GM20000 (cell line): ENCODE results near the gene AGAP5.
"Not testable (repeated sequence)": the region's sequence is repeated elsewhere in the genome, so short reads cannot be mapped to it uniquely, and the experiment has no call there.

Source experiments
- DNase-seq: peaks from one replicate; pipeline ENCODE4 v3.0.0; 2012; ENCODE audit warnings: low spot score
- TF ChIP-seq, protein P1 (sequence below): IDR thresholded peaks from 2 replicates; pipeline ENCODE4 v1.5.1; 2012; ENCODE audit warnings: mild to moderate bottlenecking, control low read depth; ENCODE audit errors: extremely low read depth, missing control alignments

AGAP5 gene

GRCh38 chr10:73717556-73717955, 19.6 kb upstream of the AGAP5 start:
- DNase-seq, result peak; percentile 43
- TF ChIP-seq, protein P1, sequence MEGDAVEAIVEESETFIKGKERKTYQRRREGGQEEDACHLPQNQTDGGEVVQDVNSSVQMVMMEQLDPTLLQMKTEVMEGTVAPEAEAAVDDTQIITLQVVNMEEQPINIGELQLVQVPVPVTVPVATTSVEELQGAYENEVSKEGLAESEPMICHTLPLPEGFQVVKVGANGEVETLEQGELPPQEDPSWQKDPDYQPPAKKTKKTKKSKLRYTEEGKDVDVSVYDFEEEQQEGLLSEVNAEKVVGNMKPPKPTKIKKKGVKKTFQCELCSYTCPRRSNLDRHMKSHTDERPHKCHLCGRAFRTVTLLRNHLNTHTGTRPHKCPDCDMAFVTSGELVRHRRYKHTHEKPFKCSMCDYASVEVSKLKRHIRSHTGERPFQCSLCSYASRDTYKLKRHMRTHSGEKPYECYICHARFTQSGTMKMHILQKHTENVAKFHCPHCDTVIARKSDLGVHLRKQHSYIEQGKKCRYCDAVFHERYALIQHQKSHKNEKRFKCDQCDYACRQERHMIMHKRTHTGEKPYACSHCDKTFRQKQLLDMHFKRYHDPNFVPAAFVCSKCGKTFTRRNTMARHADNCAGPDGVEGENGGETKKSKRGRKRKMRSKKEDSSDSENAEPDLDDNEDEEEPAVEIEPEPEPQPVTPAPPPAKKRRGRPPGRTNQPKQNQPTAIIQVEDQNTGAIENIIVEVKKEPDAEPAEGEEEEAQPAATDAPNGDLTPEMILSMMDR, result no peak

DNA sequence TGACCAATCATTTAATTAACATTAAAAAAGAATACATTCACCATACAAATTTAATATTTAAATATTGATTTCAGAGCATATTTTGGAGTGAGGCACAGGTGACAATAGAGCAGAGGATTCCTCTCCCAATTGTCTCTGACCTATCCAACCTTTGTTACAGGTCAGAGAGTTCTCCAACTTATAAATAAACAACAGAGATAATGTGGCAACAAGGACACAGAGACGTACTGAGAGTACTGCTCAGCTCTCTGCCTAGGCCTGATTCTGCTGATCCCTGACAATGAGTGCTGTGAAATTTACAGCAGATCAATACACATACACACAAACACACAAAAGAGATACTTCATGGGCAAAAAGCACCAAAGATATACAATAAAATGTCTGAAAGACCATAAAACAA, 18.3 kb upstream of the AGAP5 start:
- TF ChIP-seq, protein P1, result no peak
- no peak for DNase-seq

DNA sequence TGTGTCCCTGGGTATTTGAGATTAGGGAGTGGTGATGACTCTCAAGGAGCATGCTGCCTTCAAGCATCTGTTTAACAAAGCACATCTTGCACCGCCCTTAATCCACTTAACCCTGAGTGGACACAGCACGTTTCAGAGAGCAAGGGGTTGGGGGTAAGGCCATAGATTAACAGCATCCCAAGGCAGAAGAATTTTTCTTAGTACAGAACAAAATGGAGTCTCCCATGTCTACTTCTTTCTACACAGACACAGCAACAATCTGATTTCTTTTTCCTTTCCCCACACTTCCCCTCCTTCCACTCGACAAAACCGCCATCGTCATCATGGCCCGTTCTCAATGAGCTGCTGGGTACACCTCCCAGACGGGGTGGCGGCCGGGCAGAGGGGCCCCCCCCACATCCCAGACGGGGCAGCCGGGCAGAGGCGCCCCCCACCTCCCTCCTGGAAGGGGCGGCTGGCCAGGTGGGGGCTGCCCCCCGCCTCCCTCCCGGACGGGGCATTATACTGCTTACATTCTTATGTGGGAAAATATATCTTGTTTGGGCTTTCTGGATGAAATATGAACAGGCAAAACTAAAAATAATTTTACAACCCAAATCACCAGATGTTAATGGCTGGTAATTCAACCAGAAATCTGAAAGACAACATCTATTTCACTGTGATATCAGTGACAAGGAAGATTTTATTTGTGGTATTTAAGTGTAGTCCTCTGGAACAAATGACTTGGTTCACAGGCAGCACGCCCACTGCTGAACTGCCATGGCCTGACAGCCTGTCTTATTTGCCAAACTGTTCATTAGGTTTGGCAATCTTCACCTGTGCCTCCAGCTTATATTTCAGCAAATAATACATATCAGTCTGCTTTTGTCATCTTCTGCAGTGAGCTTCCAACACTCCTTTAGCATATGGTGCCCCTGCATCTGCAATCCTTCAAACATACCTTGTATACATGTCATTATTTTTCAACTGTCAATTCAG, 17.6 kb upstream of the AGAP5 start:
- not testable (repeated sequence) for DNase-seq

- DNase-seq, result not testable (repeated sequence)
Observed at GRCh38 chr10:73714483-73714882, 16.6 kb upstream of the AGAP5 start.

DNA sequence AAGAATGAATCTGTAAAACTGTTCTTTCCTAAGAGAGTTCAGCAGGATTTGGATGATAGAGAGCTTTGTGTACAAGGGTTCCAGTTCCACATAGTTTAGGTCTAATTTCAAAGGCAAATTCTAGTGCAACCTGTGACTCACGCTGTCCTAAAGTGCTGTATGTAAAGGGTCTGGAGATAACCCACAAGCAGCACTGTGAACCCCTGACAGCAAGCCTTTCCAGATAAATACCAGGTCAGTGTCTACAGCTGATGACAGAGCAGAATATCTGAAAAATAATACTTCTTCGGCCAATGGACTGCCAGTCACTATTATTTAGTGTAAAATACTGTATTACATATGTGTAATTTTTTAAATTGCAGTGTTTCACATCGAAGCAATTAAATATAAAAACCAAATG, 16.0 kb upstream of the AGAP5 start:
- not testable (repeated sequence) for DNase-seq

DNA sequence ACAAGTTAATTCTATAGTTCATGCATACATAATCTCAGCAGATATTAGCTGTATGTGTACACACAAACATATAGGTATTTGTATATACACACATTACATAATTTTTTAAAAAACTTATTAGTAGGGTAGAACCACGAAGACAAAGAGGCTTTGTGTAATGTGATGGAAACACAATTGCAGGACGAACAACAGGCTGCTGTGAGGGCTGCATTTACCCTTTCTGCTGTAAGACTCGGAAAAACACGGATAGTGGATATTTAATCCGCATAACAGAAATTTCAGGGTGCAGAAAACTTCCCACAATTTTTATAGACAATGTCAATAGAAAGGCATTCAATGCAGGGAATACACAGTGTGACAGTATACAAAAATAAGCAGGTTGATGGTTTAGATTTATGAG, 13.8 kb upstream of the AGAP5 start:
- DNase-seq, result not testable (repeated sequence)

DNA sequence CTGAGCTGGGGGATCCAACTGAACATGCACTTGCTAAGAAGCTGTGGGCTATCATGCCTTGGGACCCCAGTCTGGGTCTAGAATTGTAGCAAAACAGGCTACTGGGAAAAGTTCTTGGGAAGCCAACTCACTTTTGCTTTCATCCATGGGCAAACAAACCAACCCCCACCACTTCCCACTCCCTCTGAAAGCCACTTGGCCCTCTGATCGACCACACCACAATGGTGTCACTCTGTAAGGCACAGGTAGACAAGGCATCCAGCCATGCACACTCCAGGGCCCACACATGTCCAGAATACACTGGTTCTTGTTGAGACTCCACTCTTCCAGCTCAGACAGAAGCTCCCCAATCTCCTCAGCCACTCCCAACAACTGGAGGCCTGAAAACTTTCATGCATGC, 10.2 kb upstream of the AGAP5 start:
- DNase-seq, result not testable (repeated sequence)

DNA sequence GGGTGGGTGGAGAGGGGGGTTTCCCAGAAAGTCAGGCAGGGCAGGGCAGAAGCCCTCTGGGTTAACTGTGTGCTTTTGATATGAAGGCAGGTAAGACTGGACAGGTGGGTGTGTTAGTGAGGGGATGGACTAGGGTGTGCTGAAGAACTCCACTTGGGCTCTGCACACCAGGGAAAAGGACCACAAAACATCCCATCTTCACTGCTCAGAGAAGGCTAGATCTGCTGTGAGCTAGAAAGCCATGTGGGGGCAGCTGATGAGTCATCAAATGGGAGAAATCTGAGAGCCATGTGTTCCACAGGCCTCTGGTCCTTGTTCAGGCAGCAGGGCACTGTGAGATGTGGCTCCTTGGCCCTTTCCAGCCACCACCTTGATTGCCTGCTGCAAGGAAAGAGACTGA, 9.7 kb upstream of the AGAP5 start:
- DNase-seq, result not testable (repeated sequence)

GRCh38 chr10:73706488-73706887, 8.6 kb upstream of the AGAP5 start:
- DNase-seq, result not testable (repeated sequence)

GRCh38 chr10:73705506-73706072, 7.7 kb upstream of the AGAP5 start:
- DNase-seq, result not testable (repeated sequence)

DNA sequence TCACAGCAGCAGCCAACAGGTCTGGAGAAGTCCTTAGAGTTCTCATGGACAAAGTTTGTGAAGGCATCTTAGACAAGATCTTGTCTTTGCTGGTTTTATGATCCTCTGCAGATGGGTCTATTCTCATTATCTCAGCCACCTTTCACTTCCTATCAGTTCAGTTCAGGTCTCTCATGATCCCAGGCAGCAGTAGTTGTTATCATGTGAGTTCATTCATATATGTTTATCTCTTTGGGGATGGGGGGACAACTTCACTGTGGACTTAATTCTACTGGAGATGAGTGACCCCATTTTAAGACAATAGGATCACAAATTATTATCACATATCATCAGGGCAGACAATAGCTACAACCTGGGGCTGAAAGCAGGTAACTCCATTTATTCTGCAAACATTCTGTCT, 6.0 kb upstream of the AGAP5 start:
- DNase-seq, result not testable (repeated sequence)

DNA sequence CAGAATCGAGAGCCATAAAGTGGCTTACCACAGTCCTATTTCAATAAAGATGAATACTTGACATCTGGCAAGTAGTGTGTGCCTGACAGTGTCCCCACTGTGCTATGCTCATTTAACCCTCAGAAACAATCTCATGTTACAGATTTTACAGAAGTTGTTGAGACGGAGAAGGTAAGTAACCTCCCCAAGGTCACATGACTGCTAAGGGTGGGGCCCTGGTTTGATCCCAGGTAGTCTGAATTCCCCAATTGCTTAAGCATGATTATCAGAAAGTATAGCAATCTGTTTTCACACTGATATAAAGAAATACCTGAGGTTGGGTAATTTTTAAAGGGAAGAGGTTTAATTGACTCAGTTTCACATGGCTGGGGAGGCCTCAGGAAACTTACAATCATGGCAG, 910 bp upstream of the AGAP5 start:
- not testable (repeated sequence) for DNase-seq

- not testable (repeated sequence) for DNase-seq
Observed at GRCh38 chr10:73695302-73695701, 2.6 kb downstream of the AGAP5 start.

GRCh38 chr10:73690755-73691154, 7.2 kb downstream of the AGAP5 start:
- not testable (repeated sequence) for DNase-seq

DNA sequence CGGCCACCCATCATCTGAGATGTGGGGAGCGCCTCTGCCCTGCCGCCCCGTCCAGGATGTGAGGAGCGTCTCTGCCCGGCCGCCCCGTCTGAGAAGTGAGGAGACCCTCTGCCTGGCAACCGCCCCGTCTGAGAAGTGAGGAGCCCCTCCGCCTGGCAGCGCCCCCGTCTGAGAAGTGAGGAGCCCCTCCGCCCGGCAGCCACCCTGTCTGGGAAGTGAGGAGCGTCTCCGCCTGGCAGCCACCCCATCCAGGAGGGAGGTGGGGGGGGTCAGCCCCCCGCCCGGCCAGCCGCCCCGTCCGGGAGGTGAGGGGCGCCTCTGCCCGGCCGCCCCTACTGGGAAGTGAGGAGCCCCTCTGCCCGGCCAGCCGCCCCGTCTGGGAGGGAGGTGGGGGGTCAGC, 8.3 kb downstream of the AGAP5 start:
- not testable (repeated sequence) for DNase-seq

- DNase-seq, result not testable (repeated sequence)
Observed at GRCh38 chr10:73687641-73688040, 10.3 kb downstream of the AGAP5 start.

- not testable (repeated sequence) for DNase-seq
Observed at GRCh38 chr10:73674546-73674945, 23.4 kb downstream of the AGAP5 start.

- DNase-seq, result not testable (repeated sequence)
Observed at GRCh38 chr10:73668378-73668777, 29.5 kb downstream of the AGAP5 start.

- not testable (repeated sequence) for DNase-seq
Observed at GRCh38 chr10:73666153-73666809, 31.6 kb downstream of the AGAP5 start.
